COLO829 (cell line): ENCODE results near the gene FN3K.

Experiments
- DNase-seq: peaks from one replicate; pipeline ENCODE4 v3.0.0; 2012; ENCODE audit warnings: low spot score

The FN3K gene

DNA sequence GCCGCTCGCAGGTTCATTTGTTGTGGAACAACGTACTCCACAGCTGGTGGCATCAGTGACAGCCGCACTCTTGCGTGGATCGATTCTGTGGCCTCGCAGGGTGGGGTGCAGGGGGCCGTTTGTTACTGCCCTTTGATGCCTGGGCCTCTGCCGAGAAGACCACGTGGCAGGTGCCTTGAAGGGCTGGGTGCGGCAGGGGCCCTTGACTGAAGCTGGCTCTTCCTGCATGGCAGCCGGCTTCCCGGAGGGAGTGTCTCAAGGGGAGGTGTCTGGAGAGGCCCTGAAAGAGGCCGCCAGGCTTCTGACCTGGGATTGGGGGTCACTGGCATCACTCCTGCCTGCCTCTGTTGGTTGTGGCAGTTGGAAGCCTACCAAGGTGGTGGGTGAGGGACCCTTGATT, 60.2 kb downstream of the FN3K start:
- no peak for DNase-seq

DNA sequence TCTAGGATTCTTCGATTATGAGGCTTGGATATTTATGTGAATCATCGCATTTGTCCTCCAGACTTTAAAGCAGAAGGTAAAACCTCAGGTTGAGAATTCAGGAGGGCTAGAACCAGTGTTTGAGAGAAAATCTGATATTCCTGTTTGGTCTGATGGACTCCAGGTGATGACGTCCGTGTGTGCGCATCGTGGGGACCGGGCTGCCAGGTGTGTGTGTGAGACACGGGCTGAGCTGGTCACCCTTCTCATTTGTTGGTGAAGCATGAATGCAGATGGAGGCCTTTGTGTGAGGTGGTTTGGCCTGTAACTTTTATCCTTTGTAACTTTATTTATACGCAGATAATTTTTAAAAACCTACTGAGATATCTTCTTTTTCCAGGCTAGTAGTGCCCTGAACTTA, 61.6 kb downstream of the FN3K start:
- DNase-seq, result no peak

DNA sequence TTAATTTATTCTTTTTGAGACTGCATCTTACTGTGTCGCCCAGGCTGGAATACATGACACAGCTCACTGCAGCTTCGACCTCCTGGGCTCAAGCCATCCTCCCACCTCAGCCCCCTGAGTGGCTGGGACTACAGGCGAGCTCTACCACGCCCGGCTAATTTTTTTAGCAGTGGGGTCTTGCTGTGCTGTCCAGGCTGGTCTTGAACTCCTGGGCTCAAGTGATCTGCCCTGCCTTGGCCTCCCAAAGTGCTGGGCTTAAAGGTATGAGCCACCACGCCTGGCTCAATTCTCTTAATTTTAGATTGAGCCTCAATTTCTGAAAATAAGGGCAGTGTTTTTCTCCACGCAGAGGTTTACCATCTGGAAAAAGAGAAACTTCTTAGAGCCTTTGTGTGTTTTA, 63.3 kb downstream of the FN3K start:
- DNase-seq, result no peak

DNA sequence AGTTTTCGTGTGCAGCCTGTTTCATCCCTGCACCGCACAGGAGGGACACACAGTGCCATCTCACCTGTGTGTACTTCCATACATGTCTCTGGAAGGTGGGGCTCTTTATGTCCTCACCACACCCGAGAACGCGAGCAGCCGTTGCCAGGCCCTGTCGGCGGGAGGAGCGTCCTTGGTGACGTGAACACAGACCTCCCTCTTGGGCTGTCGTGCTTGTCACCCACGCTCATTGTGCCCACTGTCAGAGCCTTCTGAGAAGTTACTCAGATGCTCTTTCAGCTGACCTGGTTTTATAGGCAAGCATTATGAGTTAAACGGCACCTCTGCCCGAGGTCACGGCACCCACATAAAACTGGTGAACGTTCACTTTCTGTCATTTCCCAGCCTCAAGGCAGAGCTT, 64.2 kb downstream of the FN3K start:
- DNase-seq, result no peak
